DMS53 treated with DMSO at 0.1 percent for 48 hours (cell line): Measurements from ENCODE around the gene SULT1A1.

Experiments used
- DNase-seq: peaks from one replicate; lab custom pipeline; 2025; ENCODE audit not compliant: unreplicated experiment; lab: John Stamatoyannopoulos, UW

The SULT1A1 gene

GRCh38 chr16:28561557-28562187 lies 48.2 kb downstream of the SULT1A1 start:
- no peak for DNase-seq

GRCh38 chr16:28558456-28558855 lies 51.4 kb downstream of the SULT1A1 start:
- no peak for DNase-seq

- no peak for DNase-seq
Observed at GRCh38 chr16:28556914-28557320, 52.9 kb downstream of the SULT1A1 start.

- DNase-seq: no peak
Observed at GRCh38 chr16:28555561-28555960, 54.3 kb downstream of the SULT1A1 start.
